GM23338 (cell line): ENCODE results near the gene TMEM158. TPM values are rescaled to one million over a fixed set of nuclear protein-coding genes. Genes with fewer than 3 reads are reported as not detected.

Experiments used
- ATAC-seq: fragments of 200-7000 bp; cut with Tn5 transposase; 3 replicates; pipeline ENCODE4 v1.9.1; 2020
- DNase-seq: peaks from one replicate; pipeline ENCODE4 v3.0.0-alpha.2; 2015; ENCODE audit warnings: low spot score
- H2AFZ ChIP-seq: fragments of 200-600 bp; sonication (generic); 2 replicates; pipeline ENCODE4 v1.8.0; 2016; ENCODE audit warnings: antibody characterized with exemption, mild to moderate bottlenecking, moderate library complexity
- H3F3A ChIP-seq: fragments of 200-600 bp; sonication (generic); replicated peaks from 2 replicates; pipeline ENCODE4 v1.8.0; 2017; ENCODE audit warnings: antibody characterized with exemption, mixed run types, low read depth
- H3K27ac ChIP-seq: fragments of 200-600 bp; sonication (generic); 2 replicates; pipeline ENCODE4 v1.6.1; 2016; ENCODE audit warnings: low read depth
- H3K27me3 ChIP-seq: fragments of 200-600 bp; sonication (generic); 2 replicates; pipeline ENCODE4 v1.8.0; 2016; ENCODE audit warnings: mild to moderate bottlenecking, mixed run types, moderate library complexity; ENCODE audit not compliant: insufficient read depth
- H3K36me3 ChIP-seq: fragments of 200-600 bp; sonication (generic); 2 replicates; pipeline ENCODE4 v1.8.0; 2016; ENCODE audit warnings: mild to moderate bottlenecking; ENCODE audit not compliant: insufficient read depth
- H3K4me1 ChIP-seq: fragments of 200-600 bp; sonication (generic); 2 replicates; pipeline ENCODE4 v1.8.0; 2016; ENCODE audit warnings: mild to moderate bottlenecking, moderate library complexity; ENCODE audit not compliant: insufficient read depth
- H3K4me2 ChIP-seq: fragments of 200-600 bp; sonication (generic); 2 replicates; pipeline ENCODE4 v1.7.1; 2017; ENCODE audit warnings: mixed run types
- H3K4me3 ChIP-seq: fragments of 200-600 bp; sonication (generic); 2 replicates; pipeline ENCODE4 v1.6.1; 2016; ENCODE audit warnings: mixed run types
- H3K79me2 ChIP-seq: fragments of 200-600 bp; sonication (generic); replicated peaks from 2 replicates; pipeline ENCODE4 v1.8.0; 2017; ENCODE audit warnings: mild to moderate bottlenecking; ENCODE audit not compliant: insufficient read depth
- H3K9me2 ChIP-seq: fragments of 200-600 bp; sonication (generic); 2 replicates; pipeline ENCODE4 v1.8.0; 2017; ENCODE audit not compliant: insufficient read depth
- H4K20me1 ChIP-seq: fragments of 200-600 bp; sonication (generic); replicated peaks from 2 replicates; pipeline ENCODE4 v1.8.0; 2017; ENCODE audit warnings: mild to moderate bottlenecking; ENCODE audit not compliant: insufficient read depth
- H3K27ac Mint-ChIP-seq: 2 replicates; pipeline ENCODE4 v1.8.0; 2020; ENCODE audit warnings: inconsistent platforms, mild to moderate bottlenecking, moderate library complexity, mixed read lengths
- H3K27me3 Mint-ChIP-seq: 3 replicates; pipeline ENCODE4 v1.8.0; 2022; ENCODE audit warnings: low read depth, mild to moderate bottlenecking, moderate library complexity, mixed read lengths, inconsistent platforms; ENCODE audit not compliant: insufficient read depth, poor library complexity
- H3K36me3 Mint-ChIP-seq: 3 replicates; pipeline ENCODE4 v1.8.0; 2021; ENCODE audit warnings: low read depth, mild to moderate bottlenecking, inconsistent platforms, moderate library complexity, mixed read lengths
- H3K4me1 Mint-ChIP-seq: 3 replicates; pipeline ENCODE4 v1.8.0; 2020; ENCODE audit warnings: mild to moderate bottlenecking, inconsistent platforms, mixed read lengths
- H3K4me3 Mint-ChIP-seq: 3 replicates; pipeline ENCODE4 v1.8.0; 2021; ENCODE audit warnings: moderate library complexity, mild to moderate bottlenecking, inconsistent platforms, mixed read lengths
- H3K9me3 Mint-ChIP-seq: 3 replicates; pipeline ENCODE4 v1.8.0; 2020; ENCODE audit warnings: moderate library complexity, mild to moderate bottlenecking, inconsistent platforms, mixed read lengths
- CREB1 ChIP-seq: fragments of 250-450 bp; sonication (Bioruptor Pico); IDR thresholded peaks from 2 replicates; pipeline ENCODE4 v1.5.0; 2020; ENCODE audit warnings: low read depth, mild to moderate bottlenecking, moderate library complexity
- CTCF ChIP-seq, 2 experiments: fragments of 200-600 bp in 1 of 2; sonication (generic) in 1 of 2; conservative IDR thresholded peaks; 2 replicates each; pipeline versions ENCODE4 v1.5.1 to v1.6.1; 2016 to 2017; ENCODE audit warnings: antibody characterized with exemption in 2 of 2, low read depth in 2 of 2, mild to moderate bottlenecking in 2 of 2, moderate library complexity in 1 of 2
- ETS1 ChIP-seq: IDR thresholded peaks from 2 replicates; pipeline ENCODE4 v1.6.1; 2016; ENCODE audit warnings: antibody characterized with exemption
- EZH2 ChIP-seq: fragments of 200-600 bp; sonication (generic); IDR thresholded peaks from one replicate; pipeline ENCODE4 v1.8.0; 2017; ENCODE audit warnings: antibody characterized with exemption, mild to moderate bottlenecking, low read depth; ENCODE audit not compliant: unreplicated experiment
- EZH2phosphoT487 ChIP-seq: fragments of 200-600 bp; sonication (generic); IDR thresholded peaks from one replicate; pipeline ENCODE4 v1.8.1; 2018; ENCODE audit warnings: antibody characterized with exemption; ENCODE audit not compliant: unreplicated experiment
- JUNB ChIP-seq: IDR thresholded peaks from one replicate; pipeline ENCODE4 v1.6.1; 2016; ENCODE audit warnings: antibody characterized with exemption; ENCODE audit not compliant: unreplicated experiment
- NANOG ChIP-seq: IDR thresholded peaks from 2 replicates; pipeline ENCODE4 v1.6.1; 2016; ENCODE audit warnings: antibody characterized with exemption, borderline replicate concordance
- POLR2AphosphoS5 ChIP-seq: IDR thresholded peaks from 2 replicates; pipeline ENCODE4 v1.6.1; 2016; ENCODE audit warnings: antibody characterized with exemption, low read depth
- REST ChIP-seq: IDR thresholded peaks from one replicate; pipeline ENCODE4 v1.6.1; 2018; ENCODE audit warnings: antibody characterized with exemption; ENCODE audit not compliant: unreplicated experiment
- STAT1 ChIP-seq: IDR thresholded peaks from one replicate; pipeline ENCODE4 v1.6.1; 2016; ENCODE audit warnings: antibody characterized with exemption; ENCODE audit not compliant: unreplicated experiment
- ZNF114 ChIP-seq: fragments of 250-450 bp; sonication (Bioruptor Pico); IDR thresholded peaks from 2 replicates; pipeline ENCODE4 v1.5.0; 2020; ENCODE audit warnings: mild to moderate bottlenecking, moderate library complexity
- ZNF331 ChIP-seq: fragments of 250-450 bp; sonication (Bioruptor Pico); IDR thresholded peaks from 2 replicates; pipeline ENCODE4 v1.5.0; 2020; ENCODE audit warnings: low read depth, mild to moderate bottlenecking, moderate library complexity
- ZNF462 ChIP-seq: fragments of 250-450 bp; sonication (Bioruptor Pico); IDR thresholded peaks from 2 replicates; pipeline ENCODE4 v1.5.0; 2020; ENCODE audit warnings: mild to moderate bottlenecking, moderate library complexity
- polyA plus RNA-seq: library from polyadenylated mRNA; unstranded; fragments of >200 nt; fragmentation: Nextera tagmentation; extraction: Ambion mirVana; gene quantifications from 2 replicates; pipeline ENCODE4 v1.2.1, GENCODE V29; 2016
- total RNA-seq: library from RNA; depleted of rRNA; stranded (reverse); fragments of >200 nt; shearing (Covaris generic); gene quantifications from 2 replicates; pipeline ENCODE4 v1.2.3, GENCODE V29; 2014

TMEM158 gene
- total and polyA plus RNA-seq, 2 experiments from 2014 or later: 9.6 to 16.9 TPM

GRCh38 chr3:45191924-45192417 lies 34.1 kb downstream of the TMEM158 start:
- TF ChIP-seq ETS1 (no peak), JUNB (no peak), CREB1 (CRISPR knock-in tag) (no peak), ZNF114 (CRISPR knock-in tag) (no peak), CTCF (conservative IDR thresholded peaks at IDR 0.05; ENCODE audit: low read depth in 2 of 2) (no peak), POLR2AphosphoS5 (no peak), NANOG (no peak), ZNF462 (CRISPR knock-in tag) (no peak), REST (no peak), EZH2 (no peak), STAT1 (no peak), EZH2phosphoT487 (no peak), ZNF331 (CRISPR knock-in tag) (no peak)
- Histone ChIP-seq H4K20me1 (no peaks in the 10 kb centered on the region), H3F3A (no peaks in the 10 kb centered on the region), H2AFZ (no peak overlapping the region), H3K4me3 (no peak overlapping the region), H3K27ac (no peak overlapping the region), H3K27me3 (no peaks in the 10 kb centered on the region), H3K4me2 (no peak overlapping the region), H3K79me2 (no peaks in the 10 kb centered on the region), H3K36me3 (no peaks in the 10 kb centered on the region), H3K4me1 (no peaks in the 10 kb centered on the region), H3K9me2 (no peaks in the 10 kb centered on the region)
- DNase-seq: no peak
- Mint-ChIP-seq H3K27me3 (peaks cover 5% of the 10 kb centered on the region), H3K36me3 (no peaks in the 10 kb centered on the region), H3K4me3 (no peak overlapping the region), H3K27ac (no peak overlapping the region), H3K4me1 (no peaks in the 10 kb centered on the region), H3K9me3 (no peaks in the 10 kb centered on the region)
- ATAC-seq: no peak
